Nephron (organoid): ENCODE results near the gene UMPS.

Experiments
- H3K27ac Mint-ChIP-seq, 3 experiments: 2 replicates each; pipeline ENCODE4 v1.8.0; 2020; ENCODE audit warnings: mixed read lengths in 3 of 3, mild to moderate bottlenecking in 2 of 3, moderate library complexity in 1 of 3
- H3K27me3 Mint-ChIP-seq: 2 replicates; pipeline ENCODE4 v1.8.0; 2021; ENCODE audit warnings: low read depth, mild to moderate bottlenecking, moderate library complexity, mixed read lengths
- H3K36me3 Mint-ChIP-seq: 2 replicates; pipeline ENCODE4 v1.8.0; 2020; ENCODE audit warnings: low read depth, mixed read lengths
- H3K4me1 Mint-ChIP-seq: 2 replicates; pipeline ENCODE4 v1.8.0; 2020; ENCODE audit warnings: mixed read lengths
- H3K4me3 Mint-ChIP-seq, 3 experiments: 2 replicates each; pipeline ENCODE4 v1.8.0; 2020; ENCODE audit warnings: mild to moderate bottlenecking in 3 of 3, mixed read lengths in 3 of 3, moderate library complexity in 2 of 3
- H3K9me3 Mint-ChIP-seq: 2 replicates; pipeline ENCODE4 v1.8.0; 2020; ENCODE audit warnings: mixed read lengths
- TF ChIP-seq, protein P1 (sequence below), 3 experiments: fragments of 200-600 bp; sonication (generic); IDR thresholded peaks; one replicate each; pipeline ENCODE4 v1.5.0; 2021; ENCODE audit warnings: antibody characterized with exemption in 3 of 3; ENCODE audit not compliant: unreplicated experiment in 3 of 3

UMPS gene

DNA sequence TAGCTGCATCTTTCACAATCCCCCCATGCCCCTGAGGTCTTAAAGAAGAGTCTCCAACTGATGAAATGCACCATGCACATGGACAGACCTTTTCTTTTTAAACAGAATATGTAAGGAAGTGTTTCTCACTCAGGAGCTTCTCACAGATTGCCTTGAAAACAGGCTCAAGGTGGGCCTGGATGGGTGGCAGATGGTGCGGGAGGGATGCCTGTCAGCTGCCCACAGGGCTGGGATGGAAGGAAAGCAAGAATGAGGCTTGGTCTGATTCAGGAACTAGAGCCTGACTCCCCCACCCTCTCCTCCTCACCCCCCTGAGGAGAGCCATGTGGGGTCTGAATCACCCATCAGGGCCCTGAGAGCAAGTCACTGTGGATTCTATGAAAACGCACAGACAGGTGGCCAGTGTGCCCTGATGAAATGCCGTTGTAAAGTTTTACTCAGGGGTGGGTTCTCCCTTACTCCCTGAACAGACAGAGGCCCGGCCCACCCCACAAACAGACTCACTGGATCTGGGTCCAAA is 67.2 kb downstream of the UMPS start:
- peaks cover 4% of the 10 kb centered on the region for H3K36me3 Mint-ChIP-seq
- TF ChIP-seq, protein P1, sequence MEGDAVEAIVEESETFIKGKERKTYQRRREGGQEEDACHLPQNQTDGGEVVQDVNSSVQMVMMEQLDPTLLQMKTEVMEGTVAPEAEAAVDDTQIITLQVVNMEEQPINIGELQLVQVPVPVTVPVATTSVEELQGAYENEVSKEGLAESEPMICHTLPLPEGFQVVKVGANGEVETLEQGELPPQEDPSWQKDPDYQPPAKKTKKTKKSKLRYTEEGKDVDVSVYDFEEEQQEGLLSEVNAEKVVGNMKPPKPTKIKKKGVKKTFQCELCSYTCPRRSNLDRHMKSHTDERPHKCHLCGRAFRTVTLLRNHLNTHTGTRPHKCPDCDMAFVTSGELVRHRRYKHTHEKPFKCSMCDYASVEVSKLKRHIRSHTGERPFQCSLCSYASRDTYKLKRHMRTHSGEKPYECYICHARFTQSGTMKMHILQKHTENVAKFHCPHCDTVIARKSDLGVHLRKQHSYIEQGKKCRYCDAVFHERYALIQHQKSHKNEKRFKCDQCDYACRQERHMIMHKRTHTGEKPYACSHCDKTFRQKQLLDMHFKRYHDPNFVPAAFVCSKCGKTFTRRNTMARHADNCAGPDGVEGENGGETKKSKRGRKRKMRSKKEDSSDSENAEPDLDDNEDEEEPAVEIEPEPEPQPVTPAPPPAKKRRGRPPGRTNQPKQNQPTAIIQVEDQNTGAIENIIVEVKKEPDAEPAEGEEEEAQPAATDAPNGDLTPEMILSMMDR (IDR thresholded peaks at IDR 0.05; ENCODE audit: unreplicated experiment in 3 of 3), result no peak

More for the DNA sequence above, 67.2 kb downstream of the UMPS start:
- Mint-ChIP-seq H3K27ac (peak overlapping the region in 1 of 3 experiments; percentile 8), H3K9me3 (no peaks in the 10 kb centered on the region), H3K4me3 (no peak overlapping the region), H3K4me1 (peaks cover 52% of the 10 kb centered on the region), H3K27me3 (peaks cover 8% of the 10 kb centered on the region)
